Testis (tissue), 2 donors: ENCODE measurements around the gene ADAMTS4.

Source experiments
- POLR2A ChIP-seq: fragments of 450-650 bp; IDR thresholded peaks from one replicate; pipeline ENCODE4 v1.6.1; 2017; ENCODE audit warnings: antibody characterized with exemption, mild to moderate bottlenecking, moderate library complexity
- TF ChIP-seq, protein P1 (sequence below), 3 experiments: fragments of 450-650 bp in 2 of 3; fragments of 200-600 bp in 1 of 3; sonication (generic) in 1 of 3; IDR thresholded peaks; one replicate each; pipeline ENCODE4 v1.5.1; 2016 to 2019; ENCODE audit warnings: antibody characterized with exemption in 3 of 3, mild to moderate bottlenecking in 2 of 3, moderate library complexity in 1 of 3

DNA sequence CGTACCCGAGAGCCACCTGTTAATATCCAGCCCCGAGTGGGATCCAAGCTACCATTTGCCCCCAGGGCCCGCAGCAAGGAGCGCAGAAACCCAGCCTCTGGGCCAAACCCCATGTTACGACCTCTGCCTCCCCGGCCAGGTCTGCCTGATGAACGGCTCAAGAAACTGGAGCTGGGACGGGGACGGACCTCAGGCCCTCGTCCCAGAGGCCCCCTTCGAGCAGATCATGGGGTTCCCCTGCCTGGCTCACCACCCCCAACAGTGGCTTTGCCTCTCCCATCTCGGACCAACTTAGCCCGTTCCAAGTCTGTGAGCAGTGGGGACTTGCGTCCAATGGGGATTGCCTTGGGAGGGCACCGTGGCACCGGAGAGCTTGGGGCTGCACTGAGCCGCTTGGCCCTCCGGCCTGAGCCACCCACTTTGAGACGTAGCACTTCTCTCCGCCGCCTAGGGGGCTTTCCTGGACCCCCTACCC is 38.1 kb downstream of the ADAMTS4 start:
- TF ChIP-seq, protein P1, sequence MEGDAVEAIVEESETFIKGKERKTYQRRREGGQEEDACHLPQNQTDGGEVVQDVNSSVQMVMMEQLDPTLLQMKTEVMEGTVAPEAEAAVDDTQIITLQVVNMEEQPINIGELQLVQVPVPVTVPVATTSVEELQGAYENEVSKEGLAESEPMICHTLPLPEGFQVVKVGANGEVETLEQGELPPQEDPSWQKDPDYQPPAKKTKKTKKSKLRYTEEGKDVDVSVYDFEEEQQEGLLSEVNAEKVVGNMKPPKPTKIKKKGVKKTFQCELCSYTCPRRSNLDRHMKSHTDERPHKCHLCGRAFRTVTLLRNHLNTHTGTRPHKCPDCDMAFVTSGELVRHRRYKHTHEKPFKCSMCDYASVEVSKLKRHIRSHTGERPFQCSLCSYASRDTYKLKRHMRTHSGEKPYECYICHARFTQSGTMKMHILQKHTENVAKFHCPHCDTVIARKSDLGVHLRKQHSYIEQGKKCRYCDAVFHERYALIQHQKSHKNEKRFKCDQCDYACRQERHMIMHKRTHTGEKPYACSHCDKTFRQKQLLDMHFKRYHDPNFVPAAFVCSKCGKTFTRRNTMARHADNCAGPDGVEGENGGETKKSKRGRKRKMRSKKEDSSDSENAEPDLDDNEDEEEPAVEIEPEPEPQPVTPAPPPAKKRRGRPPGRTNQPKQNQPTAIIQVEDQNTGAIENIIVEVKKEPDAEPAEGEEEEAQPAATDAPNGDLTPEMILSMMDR (IDR thresholded peaks at IDR 0.05) = no peak
- TF ChIP-seq POLR2A = no peak
